Heart left ventricle (tissue), 16 donors: ENCODE measurements around the gene KAT8. TPM values are rescaled to one million over a fixed set of nuclear protein-coding genes. Genes with fewer than 3 reads are reported as not detected.
A peak's percentile ranks its signal among the peaks of the same experiment; 100 is the strongest.
"Not testable (repeated sequence)": the region's sequence is repeated elsewhere in the genome, so short reads cannot be mapped to it uniquely, and the experiment has no call there.

ENCODE experiments used
- ATAC-seq, 4 donors: fragments of 200-7000 bp; cut with Tn5 transposase; one replicate each; pipeline ENCODE4 v1.9.1; 2020 to 2022; ENCODE audit warnings: moderate library complexity in 4 of 4, mild to moderate bottlenecking in 3 of 4, moderate number of reproducible peaks in 1 of 4
- DNase-seq, 5 donors: peaks; one replicate each; pipeline ENCODE4 v3.0.0-alpha.2; 2020
- H3K27ac ChIP-seq, 12 donors: fragments of 200-600 bp; sonication (generic) in 4 of 12; one replicate each; pipeline versions ENCODE4 v1.5.0 to v1.8.0; 2016 to 2022; ENCODE audit warnings: mild to moderate bottlenecking in 2 of 12
- H3K27me3 ChIP-seq, 9 donors: fragments of 200-600 bp; sonication (generic) in 2 of 9; one replicate each; pipeline versions ENCODE4 v1.5.1 to v1.8.0; 2016 to 2022; ENCODE audit warnings: mild to moderate bottlenecking in 3 of 9
- H3K36me3 ChIP-seq, 9 donors: fragments of 200-600 bp; sonication (generic) in 2 of 9; one replicate each; pipeline versions ENCODE4 v1.5.0 to v1.8.0; 2018 to 2022; ENCODE audit warnings: mild to moderate bottlenecking in 2 of 9
- H3K4me1 ChIP-seq, 12 donors: fragments of 200-600 bp; sonication (generic) in 4 of 12; one replicate each; pipeline versions ENCODE4 v1.5.0 to v1.8.0; 2016 to 2022; ENCODE audit warnings: mild to moderate bottlenecking in 3 of 12
- H3K4me3 ChIP-seq, 12 donors: fragments of 200-600 bp; sonication (generic) in 4 of 12; one replicate each; pipeline versions ENCODE4 v1.5.0 to v1.8.0; 2017 to 2022; ENCODE audit warnings: mild to moderate bottlenecking in 9 of 12, moderate library complexity in 4 of 12
- H3K9me3 ChIP-seq, 12 donors: fragments of 200-600 bp; sonication (generic) in 4 of 12; one replicate each; pipeline versions ENCODE4 v1.5.0 to v1.8.0; 2016 to 2022; ENCODE audit warnings: mild to moderate bottlenecking in 1 of 12
- POLR2A ChIP-seq, 2 donors: fragments of 450-650 bp; IDR thresholded peaks; one replicate each; pipeline ENCODE4 v1.6.1; 2017; ENCODE audit warnings: antibody characterized with exemption in 2 of 2, mild to moderate bottlenecking in 2 of 2, moderate library complexity in 2 of 2
- WGBS, 4 donors: extraction: QIAGEN DNeasy Blood & Tissue Kit in 2 of 4; methylation state at CpG; one replicate each; pipeline versions ENCODE4 v1.1.5 to v1.1.7; 2013 to 2018; 5-methylcytosine and 5-hydroxymethylcytosine counted together
- intact Hi-C, 10 donors: fragments of 100-400 bp; cut with DNase I; formaldehyde crosslinking; loops; one replicate each; pipeline versions ENCODE4 v1.11.1 to v1.14.2; 2022
- polyA plus RNA-seq, 2 donors: library from polyadenylated mRNA; stranded (reverse); fragments of 200-250 nt; gene quantifications; one replicate each; pipeline ENCODE4 v1.2.3, GENCODE V29; 2013
- total RNA-seq, 9 donors: library from RNA; depleted of rRNA in 2 of 9; stranded (reverse); fragments of >200 nt in 2 of 9; fragmentation: NEBNext Ultra II Directional in 3 of 9; extraction: Animal tissue kit (Norgen Biotek cat#: 25700) in 3 of 9; gene quantifications; one replicate each; pipeline versions ENCODE4 v1.1.0 to v1.2.4, GENCODE V29; 2016 to 2023
- TF ChIP-seq, protein P1 (sequence below), 12 donors: fragments of 200-600 bp; sonication (generic) in 4 of 12; IDR thresholded peaks; one replicate each; pipeline versions ENCODE4 v1.5.0 to v1.8.0; 2018 to 2022; ENCODE audit warnings: antibody characterized with exemption in 12 of 12, mild to moderate bottlenecking in 5 of 12
- donor health status: ischemic (EF 13 %, LVEDD 7.1; RV severe dilation, severe dysfunction).
- donor health status: healthy with polysubstance abuse.
- donor health status: DM: no; HTN: yes; CAD: no.
- donor health status: DM: no; HTN: no; CAD: no.
- donor health status: ischemic (EF 25% LVEDD 6.9; RV normal size, moderate dysfunction).
- donor health status: ischemic (EF 25% LVEDD 5.7; RV mildly dilated, moderate dysfunction).
- donor health status: healthy.
- donor health status: DM: yes; HTN: yes; CAD: no.
- donor health status: ischemic (EF 35%, LVEDD 5.7; RV mildly dilated, moderate dysfunction).
- donor health status: nonischemic (EF 11% LVEDD 7.7; RV severe dilation, severe dysfunction).
- donor health status: DM: yes; HTN: yes; CAD: no.
- donor health status: PGD.
- donor health status: ischemic (EF 29% LVEDD 5.4; RV normal size, mild dysfunction).
- donor health status: nonischemic (EF 23%, LVEDD 6.1; RV moderate dilation, normal function).

KAT8 gene
- total and polyA plus RNA-seq, 11 donors = 52.8 to 83.2 (median 64.7) TPM

DNA sequence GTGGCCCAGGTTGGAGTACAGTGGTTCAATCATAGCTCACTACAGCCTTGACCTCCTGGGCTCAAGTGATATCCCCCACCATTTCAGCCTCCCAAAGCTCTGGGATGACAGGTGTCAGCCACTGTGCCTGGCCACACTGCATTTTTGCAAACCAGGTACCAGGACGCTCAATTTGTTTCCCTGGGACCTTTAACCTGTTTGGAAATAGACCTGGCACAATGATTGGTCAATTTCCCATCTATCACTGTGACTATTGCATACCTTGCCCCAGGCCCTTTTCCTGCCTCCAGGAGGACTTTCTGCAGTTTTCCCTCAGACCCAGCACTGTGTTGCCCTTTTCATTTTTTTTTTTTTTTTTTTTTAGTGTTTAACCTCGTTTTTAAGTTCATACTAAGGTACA, 51.4 kb downstream of the KAT8 start:
- H3K4me1 ChIP-seq = peaks cover 0 to 10% (median 0%) of the 10 kb centered on the region in 12 donors
- no peak for DNase-seq
- no peaks in the 10 kb centered on the region for H3K36me3 ChIP-seq
- no peak for TF ChIP-seq POLR2A (IDR thresholded peaks at IDR 0.05)
- TF ChIP-seq, protein P1, sequence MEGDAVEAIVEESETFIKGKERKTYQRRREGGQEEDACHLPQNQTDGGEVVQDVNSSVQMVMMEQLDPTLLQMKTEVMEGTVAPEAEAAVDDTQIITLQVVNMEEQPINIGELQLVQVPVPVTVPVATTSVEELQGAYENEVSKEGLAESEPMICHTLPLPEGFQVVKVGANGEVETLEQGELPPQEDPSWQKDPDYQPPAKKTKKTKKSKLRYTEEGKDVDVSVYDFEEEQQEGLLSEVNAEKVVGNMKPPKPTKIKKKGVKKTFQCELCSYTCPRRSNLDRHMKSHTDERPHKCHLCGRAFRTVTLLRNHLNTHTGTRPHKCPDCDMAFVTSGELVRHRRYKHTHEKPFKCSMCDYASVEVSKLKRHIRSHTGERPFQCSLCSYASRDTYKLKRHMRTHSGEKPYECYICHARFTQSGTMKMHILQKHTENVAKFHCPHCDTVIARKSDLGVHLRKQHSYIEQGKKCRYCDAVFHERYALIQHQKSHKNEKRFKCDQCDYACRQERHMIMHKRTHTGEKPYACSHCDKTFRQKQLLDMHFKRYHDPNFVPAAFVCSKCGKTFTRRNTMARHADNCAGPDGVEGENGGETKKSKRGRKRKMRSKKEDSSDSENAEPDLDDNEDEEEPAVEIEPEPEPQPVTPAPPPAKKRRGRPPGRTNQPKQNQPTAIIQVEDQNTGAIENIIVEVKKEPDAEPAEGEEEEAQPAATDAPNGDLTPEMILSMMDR (IDR thresholded peaks at IDR 0.05) = no peak
- ATAC-seq = no peak
- H3K4me3 ChIP-seq = no peak overlapping the region
- WGBS, 4 donors = 64 to 83% (median 71%) methylated on average over 2 of the region's 2 CpGs
- peak overlapping the region in 1 of 12 donors; percentile 5 for H3K27ac ChIP-seq
- no peaks in the 10 kb centered on the region for H3K9me3 ChIP-seq
- intact Hi-C loops = no loop called here
- H3K27me3 ChIP-seq = no peaks in the 10 kb centered on the region

DNA sequence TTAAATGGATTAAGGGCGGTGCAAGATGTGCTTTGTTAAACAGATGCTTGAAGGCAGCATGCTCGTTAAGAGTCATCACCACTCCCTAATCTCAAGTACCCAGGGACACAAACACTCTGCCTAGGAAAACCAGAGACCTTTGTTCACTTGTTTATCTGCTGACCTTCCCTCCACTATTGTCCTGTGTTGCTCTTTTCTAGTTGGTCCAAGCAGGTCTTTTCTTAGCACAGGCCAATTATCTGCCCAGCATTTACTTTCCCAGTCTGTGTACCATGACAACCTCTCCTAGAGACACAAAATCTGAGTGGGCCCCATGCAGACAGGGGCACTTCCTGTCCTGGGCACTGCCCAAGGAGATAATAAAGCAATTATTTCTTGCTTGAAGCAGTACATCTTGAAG, 52.6 kb downstream of the KAT8 start:
- 30% methylated on average over 2 of the region's 2 CpGs; no CpG with 5 or more reads in 3 of the 4 donors for WGBS, 4 donors
- not testable (repeated sequence) for H3K4me3 ChIP-seq, DNase-seq, H3K9me3 ChIP-seq, H3K27me3 ChIP-seq, H3K36me3 ChIP-seq, H3K4me1 ChIP-seq
- peak overlapping the region in 9 of 12 donors; percentile 15 to 91 (median 69) for H3K27ac ChIP-seq
- peak; percentile 94 to 98 (median 98) for ATAC-seq
- intact Hi-C loops = loop anchor here in 1 of 10 donors (10.0 kb wide), 1 partner anchor 285 kb away; the partner anchor contains the start of gene ARMC5

DNA sequence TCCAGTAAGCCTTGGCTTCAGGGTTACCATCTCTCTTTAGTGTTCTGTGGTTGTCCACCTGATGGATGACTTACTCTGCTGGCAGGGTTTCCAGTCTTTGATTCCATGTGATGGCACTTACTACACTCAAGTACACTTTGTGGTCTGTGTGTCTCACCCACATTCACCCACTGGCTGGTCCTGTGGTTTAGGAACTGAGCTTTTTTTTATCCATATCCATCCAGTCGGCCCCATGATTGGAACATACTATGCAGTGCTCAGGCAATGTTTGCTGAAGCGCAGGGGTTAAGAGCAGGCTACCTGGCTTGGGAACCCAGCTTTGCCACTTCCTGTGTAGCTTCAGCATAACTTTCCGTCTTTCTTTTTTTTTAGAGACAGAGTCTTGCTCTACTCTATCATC, 59.7 kb downstream of the KAT8 start:
- ATAC-seq (no peak), DNase-seq (no peak)
- Histone ChIP-seq H3K27me3 (peaks cover 0 to 5% (median 0%) of the 10 kb centered on the region in 9 donors), H3K9me3 (no peaks in the 10 kb centered on the region), H3K36me3 (peaks cover 0 to 6% (median 0%) of the 10 kb centered on the region in 9 donors), H3K4me1 (peaks cover 0 to 27% (median 17%) of the 10 kb centered on the region in 12 donors), H3K4me3 (no peak overlapping the region), H3K27ac (no peak overlapping the region)
- 65 to 80% (median 75%) methylated on average over 3 of the region's 3 CpGs for WGBS, 4 donors
- intact Hi-C loops = loop anchor here in 1 of 10 donors (10.0 kb wide), 1 partner anchor 278 kb away; the partner anchor contains the start of gene ARMC5
- TF ChIP-seq POLR2A (IDR thresholded peaks at IDR 0.05) = no peak
- TF ChIP-seq, protein P1 (IDR thresholded peaks at IDR 0.05) = no peak

DNA sequence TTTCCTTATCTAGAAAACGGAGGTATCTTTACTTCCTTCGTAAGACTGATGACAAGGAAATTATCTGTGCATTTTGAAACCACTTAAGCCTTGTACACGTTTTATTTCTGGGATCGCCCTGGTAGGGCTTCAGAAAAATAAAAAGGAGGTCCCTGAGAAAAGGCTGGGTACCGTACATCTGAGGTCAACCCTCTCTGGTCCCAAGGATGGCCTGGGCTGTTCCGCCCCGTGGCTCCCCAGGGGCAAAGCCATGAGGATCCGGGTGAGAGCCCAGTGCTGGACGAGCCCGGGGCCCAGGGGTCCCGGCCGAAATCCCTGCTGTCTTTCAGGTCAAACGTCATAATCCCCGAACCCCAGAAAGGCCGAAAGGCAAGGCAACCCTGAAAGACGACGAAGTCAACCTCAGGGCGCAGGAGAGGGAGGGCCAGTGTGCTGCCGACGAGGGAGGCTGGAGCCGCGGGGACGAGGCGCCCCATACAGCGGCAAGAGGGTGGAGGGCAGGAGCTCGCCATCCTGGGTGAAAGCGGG, 61.8 kb downstream of the KAT8 start:
- peaks cover 0 to 27% (median 20%) of the 10 kb centered on the region in 9 donors for H3K36me3 ChIP-seq
- H3K27me3 ChIP-seq = peaks cover 0 to 5% (median 0%) of the 10 kb centered on the region in 9 donors
- intact Hi-C loops = loop anchor here in 4 of 10 donors (2.0 to 10.0 kb wide), 2 partner anchors 36 to 276 kb away; partner anchors contain the start of gene ARMC5 (in 1 of the 4)
- ATAC-seq (peak in 1 of 4 donors; percentile 28), DNase-seq (no peak)
- no peaks in the 10 kb centered on the region for H3K9me3 ChIP-seq
- 1 to 2% (median 2%) methylated on average over 27 of the region's 27 CpGs for WGBS, 4 donors
- peaks cover 0 to 47% (median 36%) of the 10 kb centered on the region in 12 donors for H3K4me1 ChIP-seq
- H3K27ac ChIP-seq = peak overlapping the region; percentile 87 to 99 (median 94)
- peak overlapping the region; percentile 60 to 99 (median 86) for H3K4me3 ChIP-seq
- TF ChIP-seq, protein P1 (IDR thresholded peaks at IDR 0.05) = no peak
- peak in 1 of 2 donors; percentile 10 for TF ChIP-seq POLR2A (IDR thresholded peaks at IDR 0.05)
